ENCODE measurements around the gene EXD3. TPM values are rescaled to one million over a fixed set of nuclear protein-coding genes. Genes with fewer than 3 reads are reported as not detected.
A peak's percentile ranks its signal among the peaks of the same experiment; 100 is the strongest.

The EXD3 gene
- polyA plus RNA-seq, 1 experiment: 4.0 TPM

GRCh38 chr9:137294091-137294680, 128.8 kb downstream of the EXD3 start:
- TF ChIP-seq CTCF (IDR thresholded peaks at IDR 0.05; ENCODE audit: low read depth, low read length): no peak
- DNase-seq (ENCODE audit: low read depth, low spot score): no peak
- peaks cover 30% of the 10 kb centered on the region for H3K27me3 ChIP-seq (ENCODE audit: control insufficient read depth, insufficient read depth, low read length)
- CTCF ChIA-PET: interaction anchor here (1.2 kb wide), 1 partner anchor 129 kb away, joined by 8 read pairs; the partner anchor contains the start of genes EXD3 and NOXA1
- peaks cover 11% of the 10 kb centered on the region for H3K9me3 ChIP-seq (ENCODE audit: control insufficient read depth, insufficient read depth, low read length)
- H3K27ac ChIP-seq (ENCODE audit: low read depth, low read length): no peak overlapping the region
- POLR2A ChIA-PET: interaction anchor here (0.5 to 1.3 kb wide), 3 partner anchors 53 to 228 kb away, joined by 3 to 4 read pairs (median 4); partner anchors contain the start of gene TUBB4B
- no peak overlapping the region for H3K4me3 ChIP-seq (ENCODE audit: low read depth, low read length)

GRCh38 chr9:137293482-137294090, 129.4 kb downstream of the EXD3 start:
- no peak for DNase-seq (ENCODE audit: low read depth, low spot score)

GRCh38 chr9:137293094-137293481, 129.9 kb downstream of the EXD3 start:
- POLR2A ChIA-PET: interaction anchor here (0.7 kb wide), 1 partner anchor 9 kb away, joined by 11 read pairs; no protein-coding TSS in a partner anchor
- CTCF ChIA-PET: interaction anchor here (0.7 to 1.2 kb wide), 2 partner anchors 130 to 286 kb away, joined by 4 to 8 read pairs; partner anchors contain the start of genes EXD3 and NOXA1
- H3K9me3 ChIP-seq (ENCODE audit: control insufficient read depth, insufficient read depth, low read length): peaks cover 11% of the 10 kb centered on the region

More at GRCh38 chr9:137293482-137294090, 129.4 kb downstream of the EXD3 start:
- no peak for TF ChIP-seq CTCF (IDR thresholded peaks at IDR 0.05; ENCODE audit: low read depth, low read length)
- Histone ChIP-seq H3K4me3 (ENCODE audit: low read depth, low read length) (no peak overlapping the region), H3K27me3 (ENCODE audit: control insufficient read depth, insufficient read depth, low read length) (peaks cover 24% of the 10 kb centered on the region), H3K27ac (ENCODE audit: low read depth, low read length) (no peak overlapping the region), H3K9me3 (ENCODE audit: control insufficient read depth, insufficient read depth, low read length) (peaks cover 11% of the 10 kb centered on the region)
- POLR2A ChIA-PET: interaction anchor here (0.7 to 1.3 kb wide), 2 partner anchors 8 to 53 kb away, joined by 4 to 11 read pairs; partner anchors contain the start of gene TUBB4B
- CTCF ChIA-PET: interaction anchor here (0.7 to 1.2 kb wide), 2 partner anchors 129 to 286 kb away, joined by 4 to 8 read pairs; partner anchors contain the start of genes EXD3 and NOXA1

GRCh38 chr9:137286975-137287383, 136.0 kb downstream of the EXD3 start:
- Histone ChIP-seq H3K9me3 (ENCODE audit: control insufficient read depth, insufficient read depth, low read length) (no peaks in the 10 kb centered on the region), H3K27me3 (ENCODE audit: control insufficient read depth, insufficient read depth, low read length) (no peaks in the 10 kb centered on the region), H3K4me3 (ENCODE audit: low read depth, low read length) (no peak overlapping the region), H3K27ac (ENCODE audit: low read depth, low read length) (no peak overlapping the region)
- peak; percentile 60 for TF ChIP-seq CTCF (IDR thresholded peaks at IDR 0.05; ENCODE audit: low read depth, low read length)
- POLR2A ChIA-PET: interaction anchor here (0.9 to 1.4 kb wide), 3 partner anchors 10 to 136 kb away, joined by 3 to 5 read pairs (median 4); partner anchors contain the start of genes EXD3 and TOR4A
- CTCF ChIA-PET: interaction anchor here (0.6 to 2.1 kb wide), 8 partner anchors 9 to 319 kb away, joined by 3 to 11 read pairs (median 4); partner anchors contain the start of genes ARRDC1 and EXD3
- DNase-seq (ENCODE audit: low read depth, low spot score): no peak

More at GRCh38 chr9:137293094-137293481, 129.9 kb downstream of the EXD3 start:
- no peak for TF ChIP-seq CTCF (IDR thresholded peaks at IDR 0.05; ENCODE audit: low read depth, low read length)
- no peak for DNase-seq (ENCODE audit: low read depth, low spot score)
- Histone ChIP-seq H3K27me3 (ENCODE audit: control insufficient read depth, insufficient read depth, low read length) (peaks cover 19% of the 10 kb centered on the region), H3K27ac (ENCODE audit: low read depth, low read length) (no peak overlapping the region), H3K4me3 (ENCODE audit: low read depth, low read length) (no peak overlapping the region)
